ENCODE results near the gene DPEP3.

The DPEP3 gene

DNA sequence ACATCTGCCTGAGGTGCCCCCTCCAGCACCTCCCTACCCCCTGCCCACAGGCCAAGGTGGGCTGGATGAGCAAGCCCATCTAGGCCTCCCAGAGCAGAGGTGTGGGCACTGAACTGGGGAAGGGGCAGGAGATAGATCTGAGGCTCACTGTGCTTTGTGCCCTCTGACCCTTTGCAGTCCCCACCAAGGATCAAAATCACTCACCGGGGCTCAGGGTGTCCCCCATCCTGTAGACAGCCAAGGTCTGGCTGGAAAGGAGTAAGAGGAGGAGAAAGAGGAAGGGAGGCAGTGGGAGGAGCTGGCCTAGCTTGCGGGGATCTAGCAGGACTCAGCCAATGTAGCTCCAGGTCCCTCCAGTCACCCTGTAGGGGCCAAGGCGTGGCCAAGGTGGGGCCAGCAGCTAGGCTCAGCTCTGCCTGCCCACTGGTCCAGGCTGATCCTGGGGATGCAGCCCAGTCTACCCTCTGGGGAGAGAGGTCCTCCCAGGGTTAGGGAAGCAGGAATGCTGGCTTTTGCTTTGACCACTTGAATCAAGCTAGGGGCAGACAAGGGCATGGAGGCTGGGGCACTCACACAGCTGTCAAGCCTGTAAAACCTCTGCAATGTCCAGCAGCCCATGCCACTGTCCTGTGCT is 13.6 kb downstream of the DPEP3 start:
- no peak for DNase-seq

DNA sequence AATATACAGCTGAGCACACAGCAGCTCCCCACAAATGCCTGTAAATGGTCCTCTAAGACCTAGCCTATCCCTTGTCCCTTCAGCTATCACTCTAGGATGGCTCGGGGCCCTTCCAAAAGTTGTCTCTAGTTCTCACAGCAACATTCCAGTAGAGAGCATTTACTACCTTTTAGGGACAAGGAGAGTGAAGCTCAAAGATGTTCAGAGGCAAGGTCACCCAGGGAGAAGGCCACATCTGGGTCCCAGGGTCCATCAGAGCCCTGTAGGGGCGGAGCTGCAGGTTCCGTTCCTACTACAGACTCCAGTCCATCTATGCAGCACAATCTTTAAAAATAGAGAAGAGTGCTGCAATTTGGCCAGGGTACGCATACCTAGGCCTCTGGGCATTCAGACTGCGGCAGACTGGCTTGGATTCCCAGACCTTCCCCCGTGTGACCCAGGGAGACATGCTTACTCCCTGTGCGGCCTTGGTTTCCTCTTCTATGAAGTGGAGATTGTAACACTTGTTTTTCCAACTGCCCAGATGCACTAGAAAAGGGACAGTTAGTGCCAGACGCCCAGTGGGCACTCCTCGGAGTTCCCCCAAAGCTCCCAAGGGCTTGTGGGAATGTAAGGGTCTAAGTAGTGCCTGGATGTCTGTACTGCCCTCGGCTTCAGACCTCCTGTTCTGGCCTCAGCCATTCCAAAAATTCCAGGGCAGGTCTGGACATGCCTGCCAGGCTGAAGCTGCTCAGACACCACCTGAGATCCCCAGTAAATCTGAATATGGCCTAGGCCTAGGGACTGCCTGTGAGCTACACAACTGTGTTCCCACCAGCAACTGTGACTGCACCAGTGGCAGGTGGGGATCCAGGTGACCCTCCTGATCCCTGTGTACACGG is 14.4 kb downstream of the DPEP3 start:
- no peak for DNase-seq

DNA sequence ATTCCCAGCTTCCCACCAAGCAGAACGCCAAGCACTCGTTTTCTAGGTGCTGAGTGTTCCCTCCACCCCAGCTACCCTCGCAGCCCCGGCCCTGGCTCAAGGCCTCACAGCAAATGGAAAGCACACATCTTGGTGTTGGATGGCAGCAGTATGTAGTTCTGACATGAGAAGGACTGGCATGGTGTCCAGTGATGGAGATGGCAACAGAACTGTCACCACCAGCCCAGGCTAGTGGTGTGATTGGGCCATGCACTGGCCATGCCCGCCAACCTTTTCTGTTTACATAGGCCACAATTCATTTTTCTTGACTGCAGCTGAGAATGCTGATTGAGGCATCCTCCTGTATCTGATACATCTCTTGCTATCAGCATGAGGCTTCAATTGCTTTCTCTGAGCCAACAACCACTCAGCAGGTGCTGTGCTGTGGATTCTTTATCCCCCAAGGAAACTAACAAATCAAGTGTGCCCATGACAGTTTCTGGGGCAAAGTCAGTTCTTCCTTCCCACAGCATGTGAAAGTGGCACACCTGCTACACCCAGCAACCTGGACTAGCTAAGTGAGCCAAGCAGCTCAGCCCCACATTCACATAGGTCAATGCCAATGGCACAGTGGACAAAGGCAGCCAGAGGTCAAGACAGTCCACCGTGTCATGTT is 15.7 kb downstream of the DPEP3 start:
- DNase-seq = no peak

DNA sequence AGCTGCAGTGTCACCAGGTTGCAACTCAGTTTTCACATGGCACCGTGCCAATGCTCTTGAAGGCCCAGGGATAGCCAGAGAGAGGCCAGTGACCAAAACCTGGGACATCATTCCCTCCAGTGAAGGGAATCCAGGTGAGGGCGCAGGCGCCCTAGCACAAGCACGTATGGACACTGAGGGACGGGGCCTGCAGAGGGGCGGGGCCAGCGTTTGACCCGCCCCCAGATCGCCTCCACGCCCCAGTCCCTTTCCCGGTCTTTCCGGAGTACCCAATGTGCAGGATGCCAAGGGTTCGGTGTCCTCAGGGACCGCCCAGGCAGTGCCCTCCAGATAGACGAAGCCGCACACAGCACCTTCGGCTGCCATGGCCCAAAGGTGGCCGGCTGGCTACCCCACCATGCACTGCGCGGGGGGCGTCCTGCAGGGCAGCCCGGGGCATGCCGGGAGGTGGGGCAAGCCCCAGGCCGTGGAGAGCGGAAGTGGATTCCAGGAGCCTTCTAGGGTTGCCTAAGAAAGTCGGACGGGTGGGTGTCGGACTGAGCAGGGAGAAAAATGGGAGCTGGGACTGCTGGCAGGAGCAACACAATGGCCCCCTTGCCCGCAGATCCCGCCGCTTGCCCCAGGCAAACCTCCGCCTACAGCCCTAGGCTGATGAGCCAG is 16.5 kb downstream of the DPEP3 start:
- no peak for DNase-seq

DNA sequence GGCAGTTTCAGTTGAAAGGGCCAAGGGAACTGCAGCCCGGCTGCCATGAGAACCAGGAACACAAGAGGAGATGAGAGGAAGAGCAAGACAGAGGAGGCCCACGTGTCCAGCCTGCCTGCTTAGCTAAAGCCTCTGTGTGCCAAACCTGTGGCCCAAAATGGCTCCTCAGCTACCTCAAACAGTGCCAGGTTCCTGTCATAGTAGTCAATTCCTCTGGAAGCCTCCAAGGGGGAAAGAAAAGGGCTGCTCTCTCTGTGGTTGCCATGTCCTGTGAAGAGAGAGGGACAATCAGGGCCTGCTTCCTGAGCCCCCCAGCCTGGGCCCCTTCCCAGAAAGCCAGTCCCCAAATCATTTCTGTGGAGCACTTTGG is 17.0 kb downstream of the DPEP3 start:
- DNase-seq = no peak

DNA sequence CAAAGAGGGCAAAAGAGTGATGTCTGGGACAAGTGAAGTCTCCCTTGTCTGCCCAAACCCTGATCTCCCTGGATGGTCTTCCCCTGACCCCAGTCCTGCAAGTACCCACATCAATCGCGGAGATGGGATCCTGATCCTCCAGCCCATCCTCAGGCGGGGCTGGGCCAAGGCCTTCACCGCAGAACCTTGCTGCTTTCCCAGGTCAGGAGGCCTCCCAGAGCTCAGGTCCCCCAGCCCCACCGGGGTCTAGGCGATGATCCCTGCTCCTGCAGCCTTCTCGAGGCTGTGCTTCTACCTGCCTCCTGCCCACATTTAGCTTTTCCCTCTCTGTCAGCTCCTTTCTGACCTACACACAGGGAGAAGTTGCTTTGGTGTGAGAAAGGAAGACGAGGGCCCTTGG is 18.2 kb downstream of the DPEP3 start:
- DNase-seq = no peak

DNA sequence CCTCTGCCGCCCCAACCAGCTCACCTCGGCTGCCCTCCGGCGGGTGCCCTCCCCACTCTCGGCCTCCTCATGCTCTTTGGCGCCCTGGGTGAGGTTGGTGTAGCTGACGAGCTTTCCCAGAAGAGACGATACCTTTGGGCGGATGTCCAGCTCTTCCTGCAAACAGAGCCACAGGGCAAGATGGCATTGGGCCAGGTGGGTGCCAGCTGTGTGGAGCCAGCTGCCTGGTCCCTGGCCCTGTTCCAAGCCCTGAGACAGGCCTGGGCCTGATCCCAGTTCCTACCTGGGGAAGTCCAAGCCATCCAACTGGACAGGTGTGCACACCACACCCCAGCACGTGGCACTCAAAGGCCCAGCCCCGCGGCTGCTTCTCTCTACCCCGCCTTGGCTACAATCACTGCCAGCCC is 18.7 kb downstream of the DPEP3 start:
- DNase-seq = no peak

DNA sequence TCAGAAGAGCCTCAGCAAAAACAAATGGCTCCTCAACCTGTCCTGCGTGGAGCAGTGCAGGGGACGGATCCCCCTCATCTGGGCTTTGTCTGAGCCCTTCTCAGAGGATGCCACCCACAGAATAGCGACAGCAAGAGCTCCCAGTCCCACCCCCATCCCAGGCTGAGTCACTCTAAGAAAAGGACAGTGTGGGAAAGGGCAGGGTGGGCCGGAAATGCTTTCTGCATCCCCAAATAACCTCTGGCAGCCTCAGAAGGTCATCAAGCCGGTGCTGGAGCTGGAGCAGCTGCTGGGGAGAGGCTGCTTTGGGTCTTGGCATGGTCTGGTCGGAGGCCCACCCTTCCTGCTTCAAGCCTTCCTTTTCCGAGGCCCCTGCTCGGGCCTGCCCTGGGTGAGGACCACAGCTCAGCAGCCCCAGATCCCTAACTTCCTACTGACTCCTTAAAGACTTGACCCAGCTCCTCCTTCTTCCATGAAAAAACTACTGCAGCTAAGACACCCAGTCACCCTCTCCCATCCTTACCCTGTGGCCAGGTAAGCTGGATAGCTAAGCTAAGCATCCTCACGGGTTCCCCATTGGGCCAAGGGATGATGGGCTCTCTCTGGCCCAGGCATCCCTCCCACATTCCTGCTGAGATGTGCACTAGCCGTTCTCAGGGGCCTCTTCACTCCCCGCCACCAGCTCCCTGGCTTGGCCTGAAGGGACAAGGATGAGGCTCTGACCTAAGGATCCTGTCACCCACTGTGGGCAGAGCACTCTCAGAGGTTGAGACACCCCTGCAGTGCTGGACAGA is 20.6 kb downstream of the DPEP3 start:
- no peak for DNase-seq

DNA sequence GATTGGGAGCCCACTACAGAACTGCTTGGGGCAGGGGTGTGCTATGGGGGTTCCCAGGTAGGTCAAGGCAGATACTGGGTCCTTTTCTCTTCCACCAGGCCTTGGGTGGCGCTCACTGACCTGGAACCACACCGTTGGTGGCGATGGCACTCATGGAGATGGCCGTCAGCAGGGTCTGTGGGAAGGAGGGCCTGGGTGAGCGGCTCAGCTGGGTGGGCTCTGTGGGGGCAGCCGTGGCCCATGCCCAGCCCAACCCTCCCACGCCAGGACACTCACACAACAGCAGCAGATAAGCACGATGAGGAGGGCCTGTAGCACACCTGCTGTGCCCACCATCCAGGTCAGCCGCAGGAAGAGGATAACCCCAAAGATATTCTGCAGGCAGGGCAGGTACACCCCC is 22.7 kb downstream of the DPEP3 start:
- DNase-seq = no peak

DNA sequence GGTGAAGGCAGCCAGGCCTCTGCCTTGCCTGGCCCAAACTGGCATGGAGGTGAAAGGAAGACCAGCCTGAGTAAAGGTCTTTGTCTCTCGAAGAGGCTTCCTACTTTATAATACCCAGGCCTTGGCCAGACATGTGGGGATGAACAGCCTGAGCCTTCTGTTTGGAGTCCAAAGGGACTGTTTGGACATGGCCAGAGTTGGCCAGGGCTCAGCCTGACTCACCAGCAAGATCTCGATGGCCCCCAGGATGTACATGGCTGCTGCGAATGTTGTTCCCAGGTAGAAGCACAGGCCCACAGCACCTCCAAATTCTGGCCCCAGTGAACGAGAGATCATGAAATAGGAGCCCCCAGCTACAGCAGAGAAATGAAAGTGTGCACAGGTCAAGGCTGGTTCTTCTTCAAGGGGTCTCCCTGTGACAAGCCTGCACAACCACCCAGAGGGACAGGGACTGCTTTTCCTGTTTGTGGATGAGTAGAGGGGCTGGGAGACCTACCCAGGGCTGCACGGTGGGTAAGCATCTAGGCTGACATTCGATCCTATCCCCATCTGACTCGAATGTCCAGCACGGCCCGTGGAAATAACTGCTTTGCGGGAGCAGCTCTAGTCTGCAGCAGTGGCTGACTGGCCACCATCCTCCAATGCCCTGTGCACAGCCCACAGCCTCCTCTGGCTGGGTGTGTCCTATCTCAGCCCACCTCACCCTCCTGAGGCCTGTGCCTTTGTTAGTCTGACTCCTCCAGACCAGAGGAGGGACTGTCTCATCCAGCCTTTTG is 25.7 kb downstream of the DPEP3 start:
- DNase-seq = no peak

DNA sequence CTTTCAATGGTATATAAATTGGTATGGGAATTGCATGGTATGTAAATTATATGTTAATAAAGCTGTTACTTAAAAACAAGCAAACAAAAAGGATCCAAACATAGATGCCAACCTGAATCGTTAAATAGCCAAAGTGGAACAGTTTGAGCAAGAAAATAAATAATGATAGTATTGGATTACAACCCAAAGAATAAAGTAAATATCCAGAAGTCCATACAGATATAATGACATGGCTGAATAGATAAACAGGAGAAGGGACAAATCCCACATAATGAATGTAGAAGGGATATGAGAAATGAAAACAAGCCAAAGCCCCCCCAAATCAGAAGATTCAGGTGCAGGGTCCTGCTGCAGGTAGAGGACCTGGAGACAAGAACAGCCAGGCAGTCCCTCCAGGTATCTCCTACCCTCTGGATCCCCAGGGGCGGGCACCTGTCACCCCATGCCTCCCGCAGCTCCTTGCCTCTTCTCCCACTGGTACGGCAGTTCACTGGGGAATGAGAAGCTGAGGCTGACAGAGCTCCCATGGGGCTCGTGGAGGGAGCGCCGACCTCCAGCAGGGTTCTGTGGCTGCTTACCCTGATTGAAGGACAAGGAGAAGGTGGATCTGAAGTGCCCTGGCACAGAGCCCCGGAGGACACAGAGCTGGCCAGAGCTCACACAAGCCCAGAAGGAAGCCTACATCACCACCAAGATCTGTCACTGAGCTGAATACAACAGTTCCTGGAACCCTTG is 26.5 kb downstream of the DPEP3 start:
- no peak for DNase-seq

DNA sequence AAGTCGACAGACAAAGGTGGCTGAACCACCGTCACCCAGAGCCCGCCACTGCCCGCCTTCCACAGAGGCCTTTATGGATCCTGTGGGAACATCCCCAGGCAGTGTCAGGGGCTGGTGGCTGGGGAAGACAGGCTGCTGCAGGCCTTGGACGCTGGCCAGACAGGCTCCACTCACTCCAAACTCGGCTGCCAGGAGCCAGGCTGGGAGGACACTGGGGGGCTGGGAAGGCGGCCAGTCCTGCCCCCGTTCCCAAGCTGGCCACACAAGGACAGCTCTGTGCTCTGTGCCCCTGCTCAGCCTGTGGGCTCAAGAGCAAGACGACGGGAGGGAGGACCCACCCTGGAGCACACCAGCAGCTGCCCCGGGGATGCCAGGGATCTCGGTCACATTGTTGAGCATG is 28.8 kb downstream of the DPEP3 start:
- DNase-seq = no peak

DNA sequence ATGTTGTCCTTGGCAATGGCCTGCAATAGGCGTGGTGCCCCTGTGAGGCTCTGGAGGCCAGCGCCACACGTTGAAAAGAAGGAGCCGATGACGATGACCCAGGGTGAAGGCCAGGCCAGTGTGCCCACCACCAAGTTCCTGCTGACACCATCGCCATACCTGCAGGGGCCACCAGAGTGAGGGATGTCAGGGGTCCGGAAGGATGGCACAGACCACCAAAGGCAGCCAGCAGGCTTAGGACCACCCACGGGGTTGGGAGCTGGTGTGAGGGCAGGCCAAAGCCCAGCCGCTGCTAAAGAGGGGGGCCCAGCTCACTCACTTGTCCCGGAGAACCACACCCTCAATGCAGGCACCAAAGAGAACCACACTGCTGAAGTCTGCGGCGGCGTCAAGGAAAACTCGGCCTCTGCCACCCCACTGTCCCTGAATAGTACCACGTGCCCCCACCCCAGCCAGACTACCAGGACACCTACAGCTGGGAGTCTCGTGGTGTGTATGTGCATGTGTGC is 29.9 kb downstream of the DPEP3 start:
- DNase-seq = no peak

DNA sequence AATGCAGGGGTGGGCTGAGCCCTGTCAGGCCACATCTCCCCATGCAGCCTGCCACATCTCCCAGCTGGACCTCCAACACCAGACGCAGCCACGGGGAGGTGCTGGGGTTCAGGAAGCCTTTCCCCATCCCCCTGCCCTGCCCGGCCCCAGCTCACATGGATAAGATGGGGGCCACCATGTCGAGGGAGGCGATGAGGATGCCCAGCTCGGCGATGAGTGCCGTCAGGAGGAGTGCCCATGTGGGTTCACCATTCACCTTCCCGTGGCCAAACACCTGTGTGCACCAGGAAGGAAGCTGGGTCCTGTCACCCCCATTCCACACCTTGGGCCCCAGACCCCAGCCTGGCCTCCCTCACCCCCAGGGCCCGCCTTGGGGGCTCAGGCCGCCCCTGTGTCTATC is 30.7 kb downstream of the DPEP3 start:
- no peak for DNase-seq

DNA sequence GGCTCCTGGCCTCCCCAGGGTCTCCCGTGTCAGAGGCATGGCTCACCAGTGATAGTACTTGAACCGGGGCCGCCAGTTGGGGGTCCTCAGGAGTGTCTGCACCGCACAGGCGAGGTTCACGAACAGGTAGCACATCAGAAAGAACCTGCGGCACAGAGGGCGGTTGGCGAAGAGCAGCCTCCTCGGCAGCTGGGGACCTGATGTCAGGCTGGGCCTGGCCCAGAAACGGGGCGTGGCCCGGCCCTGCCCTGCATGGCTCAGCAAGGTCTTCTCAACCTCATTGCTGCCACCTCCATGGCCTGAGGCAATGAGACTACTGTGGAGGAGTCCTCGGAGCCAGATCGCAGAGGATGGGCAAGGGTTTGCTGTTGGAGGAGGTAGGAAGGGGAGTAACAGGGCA is 32.3 kb downstream of the DPEP3 start:
- DNase-seq = no peak

DNA sequence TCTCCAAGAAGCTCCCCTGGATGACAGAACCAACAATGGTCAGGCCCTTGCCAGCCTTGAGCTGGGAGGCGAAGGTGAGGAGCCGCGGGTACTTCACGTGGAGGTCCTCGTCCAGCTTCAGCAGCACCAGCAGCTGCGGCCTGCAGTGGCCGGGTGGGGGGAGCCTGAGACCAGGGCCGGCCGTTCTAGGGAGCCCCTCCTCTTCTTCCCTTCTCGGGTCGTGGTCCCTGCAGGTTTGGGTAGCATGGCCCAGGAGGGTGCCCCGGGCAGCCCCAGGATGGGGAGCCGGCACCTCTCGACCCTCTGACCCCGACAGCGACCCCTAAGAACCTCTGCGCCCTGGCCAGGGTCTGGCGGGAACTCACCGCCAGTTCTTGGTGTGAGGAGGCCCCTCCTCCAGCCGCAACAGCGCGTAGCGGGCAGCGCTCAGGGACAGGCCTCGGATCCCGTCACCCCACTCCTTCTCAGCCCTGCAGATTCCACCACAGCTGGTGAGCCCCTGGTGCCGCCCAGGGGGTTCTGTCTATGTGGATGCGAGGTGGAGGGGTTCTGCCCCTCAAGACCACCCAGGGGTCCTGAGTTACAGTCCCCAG is 33.2 kb downstream of the DPEP3 start:
- no peak for DNase-seq

DNA sequence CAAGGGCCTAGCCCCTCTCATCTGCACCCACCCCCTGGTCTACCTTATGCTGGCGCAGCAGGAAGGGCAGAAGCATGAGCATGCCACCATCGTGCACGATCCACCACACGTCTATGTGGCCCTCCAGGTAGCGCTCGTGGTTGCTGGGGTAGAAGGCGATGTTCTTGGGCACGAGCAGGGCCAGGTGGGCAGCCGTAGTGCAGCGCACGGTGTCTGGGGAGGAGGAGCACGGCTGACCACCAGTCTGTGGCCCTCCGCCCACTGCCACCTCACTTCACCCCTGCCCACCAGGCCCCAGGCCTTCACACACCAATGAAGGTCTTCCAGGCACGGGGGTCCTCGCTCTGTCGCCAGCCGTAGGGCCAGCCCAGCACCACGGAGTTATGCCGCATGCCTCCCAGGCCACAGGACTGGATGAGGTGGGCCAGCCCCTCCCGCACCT is 34.1 kb downstream of the DPEP3 start:
- no peak for DNase-seq

DNA sequence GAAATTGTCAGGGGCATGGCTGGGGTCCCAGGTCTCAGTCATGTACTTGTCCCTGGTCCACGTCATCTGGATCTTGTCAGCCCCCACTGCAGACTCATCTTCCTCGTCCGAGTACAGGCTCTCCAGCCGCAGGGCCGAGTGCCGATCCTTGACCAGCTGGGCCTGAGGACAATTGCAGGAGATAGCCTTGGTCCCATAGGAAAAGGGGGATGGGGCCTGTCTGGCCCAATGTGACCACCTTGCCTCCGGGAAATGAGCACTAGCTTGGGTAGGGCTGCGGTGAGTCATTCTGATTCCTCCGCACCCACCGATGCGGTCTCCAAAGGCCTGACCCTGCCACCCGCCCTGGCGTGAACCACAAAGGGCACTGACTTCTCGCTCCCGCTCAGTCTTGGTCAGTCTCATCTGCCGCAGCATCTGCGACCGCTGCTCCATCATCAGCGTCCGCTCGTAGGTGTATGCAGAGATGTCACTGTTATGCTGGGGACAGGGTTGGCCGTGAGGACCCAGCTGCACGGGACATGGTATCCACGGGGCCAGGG is 34.8 kb downstream of the DPEP3 start:
- no peak for DNase-seq

DNA sequence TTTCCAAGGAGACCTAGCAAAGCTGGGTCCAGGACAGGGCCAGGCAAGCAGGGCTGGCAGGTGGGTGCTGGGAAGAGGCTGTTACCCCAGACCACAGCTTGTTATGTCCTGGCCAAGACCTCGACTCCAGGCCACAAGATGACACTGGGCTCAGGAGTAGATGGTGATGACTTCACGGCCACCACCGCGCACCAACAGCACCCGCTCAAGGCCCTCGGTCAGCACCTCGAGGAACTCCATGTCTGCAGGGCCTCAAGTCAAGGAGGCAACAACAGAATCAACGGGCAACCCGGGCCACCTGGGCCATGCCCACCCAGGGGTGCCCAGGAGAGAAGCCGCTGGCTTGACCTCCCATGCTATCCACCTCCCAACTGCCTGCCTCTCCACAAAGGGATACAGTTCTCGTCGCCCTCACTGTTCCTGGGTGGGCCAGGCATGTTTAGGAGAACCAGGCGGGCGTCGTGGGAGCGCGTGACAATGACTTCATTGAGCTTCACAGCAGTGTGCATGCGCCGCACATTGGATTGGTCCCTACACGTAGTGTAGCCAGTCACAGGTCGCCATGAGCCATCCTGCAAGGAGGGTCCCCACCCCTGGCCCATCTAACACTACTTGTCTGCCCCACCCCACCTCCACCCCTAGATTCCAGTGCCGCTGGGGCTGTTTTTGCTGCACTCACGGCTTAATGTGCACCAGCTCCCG is 35.5 kb downstream of the DPEP3 start:
- DNase-seq = no peak

Measured in activated T-cell treated with anti-CD3 and anti-CD28 coated beads, Interleukin-2, amount 50 U/mL, for 1 hour (primary cell).